ENCODE results near the gene HMCN2.

Gene HMCN2

GRCh38 chr9:130310456-130310855 lies 44.9 kb downstream of the HMCN2 start:
- DNase-seq (ENCODE audit: low spot score), result no peak

- DNase-seq (ENCODE audit: low spot score), result no peak
These were observed 45.4 kb downstream of the HMCN2 start for GRCh38 chr9:130311003-130311402.

- no peak for DNase-seq (ENCODE audit: low spot score)
These were observed 46.0 kb downstream of the HMCN2 start for GRCh38 chr9:130311408-130312140.

GRCh38 chr9:130313103-130313858 lies 47.7 kb downstream of the HMCN2 start:
- no peak for DNase-seq (ENCODE audit: low spot score)

- no peak for DNase-seq (ENCODE audit: low spot score)
These were observed 50.1 kb downstream of the HMCN2 start for GRCh38 chr9:130315446-130316226.

- DNase-seq (ENCODE audit: low spot score), result no peak
These were observed 50.9 kb downstream of the HMCN2 start for GRCh38 chr9:130316430-130316829.

- no peak for DNase-seq (ENCODE audit: low spot score)
These were observed 53.7 kb downstream of the HMCN2 start for GRCh38 chr9:130319300-130319699.

GRCh38 chr9:130319944-130320712 lies 54.6 kb downstream of the HMCN2 start:
- DNase-seq (ENCODE audit: low spot score), result no peak

- DNase-seq (ENCODE audit: low spot score), result no peak
These were observed 55.3 kb downstream of the HMCN2 start for GRCh38 chr9:130320723-130321481.

GRCh38 chr9:130321539-130321938 lies 56.0 kb downstream of the HMCN2 start:
- DNase-seq (ENCODE audit: low spot score), result no peak

- no peak for DNase-seq (ENCODE audit: low spot score)
These were observed 57.6 kb downstream of the HMCN2 start for GRCh38 chr9:130323051-130323745.

- no peak for DNase-seq (ENCODE audit: low spot score)
These were observed 60.4 kb downstream of the HMCN2 start for GRCh38 chr9:130325921-130326320.

GRCh38 chr9:130327070-130327780 lies 61.7 kb downstream of the HMCN2 start:
- DNase-seq (ENCODE audit: low spot score), result no peak

- DNase-seq (ENCODE audit: low spot score), result no peak
These were observed 62.3 kb downstream of the HMCN2 start for GRCh38 chr9:130327781-130328348.

- no peak for DNase-seq (ENCODE audit: low spot score)
These were observed 62.8 kb downstream of the HMCN2 start for GRCh38 chr9:130328349-130328801.

GRCh38 chr9:130329061-130329460 lies 63.5 kb downstream of the HMCN2 start:
- no peak for DNase-seq (ENCODE audit: low spot score)

- no peak for DNase-seq (ENCODE audit: low spot score)
These were observed 64.8 kb downstream of the HMCN2 start for GRCh38 chr9:130330202-130330862.

- no peak for DNase-seq (ENCODE audit: low spot score)
These were observed 65.5 kb downstream of the HMCN2 start for GRCh38 chr9:130331061-130331460.

GRCh38 chr9:130331573-130331972 lies 66.0 kb downstream of the HMCN2 start:
- DNase-seq (ENCODE audit: low spot score), result peak; percentile 79
